ENCODE results near the gene FADS3.

DNA sequence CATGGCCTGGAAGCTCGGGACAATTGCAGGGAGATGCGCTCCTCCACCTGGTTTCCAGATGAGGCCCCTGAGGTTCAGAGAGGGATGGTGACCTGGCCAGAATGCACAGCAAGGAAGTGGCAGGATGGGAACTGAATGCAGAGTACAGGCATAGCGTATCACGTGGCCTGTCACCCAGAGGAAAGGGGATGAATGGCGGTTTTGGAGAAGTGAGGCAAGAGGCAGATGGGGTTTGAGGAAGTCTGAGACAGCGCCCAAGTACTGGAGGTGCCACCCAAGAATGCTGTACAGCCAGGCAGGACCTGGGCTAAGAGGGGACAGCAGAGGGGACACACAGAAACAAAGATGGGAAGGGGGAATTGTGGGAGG is 21.2 kb upstream of the FADS3 start:
- TF ChIP-seq CTCF (IDR thresholded peaks at IDR 0.05) (no peak), POLR2A (IDR thresholded peaks at IDR 0.05) (no peak)
